Heart left ventricle (tissue), 16 donors: ENCODE results near the gene CEMIP2. TPM values are rescaled to one million over a fixed set of nuclear protein-coding genes. Genes with fewer than 3 reads are reported as not detected.

Experiments
- ATAC-seq, 4 donors: fragments of 200-7000 bp; cut with Tn5 transposase; one replicate each; pipeline ENCODE4 v1.9.1; 2020 to 2022; ENCODE audit warnings: moderate library complexity in 4 of 4, mild to moderate bottlenecking in 3 of 4, moderate number of reproducible peaks in 1 of 4
- DNase-seq, 5 donors: peaks; one replicate each; pipeline ENCODE4 v3.0.0-alpha.2; 2020
- H3K27ac ChIP-seq, 12 donors: fragments of 200-600 bp; sonication (generic) in 4 of 12; one replicate each; pipeline versions ENCODE4 v1.5.0 to v1.8.0; 2016 to 2022; ENCODE audit warnings: mild to moderate bottlenecking in 2 of 12
- H3K27me3 ChIP-seq, 9 donors: fragments of 200-600 bp; sonication (generic) in 2 of 9; one replicate each; pipeline versions ENCODE4 v1.5.1 to v1.8.0; 2016 to 2022; ENCODE audit warnings: mild to moderate bottlenecking in 3 of 9
- H3K36me3 ChIP-seq, 9 donors: fragments of 200-600 bp; sonication (generic) in 2 of 9; one replicate each; pipeline versions ENCODE4 v1.5.0 to v1.8.0; 2018 to 2022; ENCODE audit warnings: mild to moderate bottlenecking in 2 of 9
- H3K4me1 ChIP-seq, 12 donors: fragments of 200-600 bp; sonication (generic) in 4 of 12; one replicate each; pipeline versions ENCODE4 v1.5.0 to v1.8.0; 2016 to 2022; ENCODE audit warnings: mild to moderate bottlenecking in 3 of 12
- H3K4me3 ChIP-seq, 12 donors: fragments of 200-600 bp; sonication (generic) in 4 of 12; one replicate each; pipeline versions ENCODE4 v1.5.0 to v1.8.0; 2017 to 2022; ENCODE audit warnings: mild to moderate bottlenecking in 9 of 12, moderate library complexity in 4 of 12
- H3K9me3 ChIP-seq, 12 donors: fragments of 200-600 bp; sonication (generic) in 4 of 12; one replicate each; pipeline versions ENCODE4 v1.5.0 to v1.8.0; 2016 to 2022; ENCODE audit warnings: mild to moderate bottlenecking in 1 of 12
- CTCF ChIP-seq, 12 donors: fragments of 200-600 bp; sonication (generic) in 4 of 12; IDR thresholded peaks; one replicate each; pipeline versions ENCODE4 v1.5.0 to v1.8.0; 2018 to 2022; ENCODE audit warnings: antibody characterized with exemption in 12 of 12, mild to moderate bottlenecking in 5 of 12
- POLR2A ChIP-seq, 2 donors: fragments of 450-650 bp; IDR thresholded peaks; one replicate each; pipeline ENCODE4 v1.6.1; 2017; ENCODE audit warnings: antibody characterized with exemption in 2 of 2, mild to moderate bottlenecking in 2 of 2, moderate library complexity in 2 of 2
- WGBS, 4 donors: extraction: QIAGEN DNeasy Blood & Tissue Kit in 2 of 4; methylation state at CpG; one replicate each; pipeline versions ENCODE4 v1.1.5 to v1.1.7; 2013 to 2018; 5-methylcytosine and 5-hydroxymethylcytosine counted together
- intact Hi-C, 10 donors: fragments of 100-400 bp; cut with DNase I; formaldehyde crosslinking; loops; one replicate each; pipeline versions ENCODE4 v1.11.1 to v1.14.2; 2022
- polyA plus RNA-seq, 2 donors: library from polyadenylated mRNA; stranded (reverse); fragments of 200-250 nt; gene quantifications; one replicate each; pipeline ENCODE4 v1.2.3, GENCODE V29; 2013
- total RNA-seq, 9 donors: library from RNA; depleted of rRNA in 2 of 9; stranded (reverse); fragments of >200 nt in 2 of 9; fragmentation: NEBNext Ultra II Directional in 3 of 9; extraction: Animal tissue kit (Norgen Biotek cat#: 25700) in 3 of 9; gene quantifications; one replicate each; pipeline versions ENCODE4 v1.1.0 to v1.2.4, GENCODE V29; 2016 to 2023
- donor health status: ischemic (EF 13 %, LVEDD 7.1; RV severe dilation, severe dysfunction).
- donor health status: healthy with polysubstance abuse.
- donor health status: DM: no; HTN: yes; CAD: no.
- donor health status: DM: no; HTN: no; CAD: no.
- donor health status: ischemic (EF 25% LVEDD 6.9; RV normal size, moderate dysfunction).
- donor health status: ischemic (EF 25% LVEDD 5.7; RV mildly dilated, moderate dysfunction).
- donor health status: healthy.
- donor health status: DM: yes; HTN: yes; CAD: no.
- donor health status: ischemic (EF 35%, LVEDD 5.7; RV mildly dilated, moderate dysfunction).
- donor health status: nonischemic (EF 11% LVEDD 7.7; RV severe dilation, severe dysfunction).
- donor health status: DM: yes; HTN: yes; CAD: no.
- donor health status: PGD.
- donor health status: ischemic (EF 29% LVEDD 5.4; RV normal size, mild dysfunction).
- donor health status: nonischemic (EF 23%, LVEDD 6.1; RV moderate dilation, normal function).

CEMIP2 gene
- total and polyA plus RNA-seq, 11 donors: 5.8 to 49.3 (median 7.4) TPM

- Histone ChIP-seq H3K4me1 (peaks cover 0 to 10% (median 0%) of the 10 kb centered on the region in 12 donors), H3K27ac (no peak overlapping the region), H3K4me3 (no peak overlapping the region), H3K36me3 (peaks cover 0 to 92% (median 26%) of the 10 kb centered on the region in 9 donors), H3K9me3 (no peaks in the 10 kb centered on the region), H3K27me3 (no peaks in the 10 kb centered on the region)
- ATAC-seq (peak; percentile 58 to 86 (median 81)), DNase-seq (no peak)
- WGBS, 4 donors: 50 to 57% (median 55%) methylated on average over 5 of the region's 5 CpGs
- intact Hi-C loops: loop anchor here in 7 of 10 donors (5.0 to 10.0 kb wide), 3 partner anchors 48 to 115 kb away; partner anchors contain the start of gene CEMIP2 (in 2 of the 7)
- TF ChIP-seq POLR2A (IDR thresholded peaks at IDR 0.05) (no peak), CTCF (IDR thresholded peaks at IDR 0.05) (no peak)
Observed at GRCh38 chr9:71719562-71719961, 48.8 kb downstream of the CEMIP2 start.

- no peak overlapping the region for H3K4me3 ChIP-seq
- ATAC-seq (no peak), DNase-seq (no peak)
- H3K36me3 ChIP-seq: peaks cover 0 to 92% (median 26%) of the 10 kb centered on the region in 9 donors
- 95 to 98% (median 95%) methylated on average over 3 of the region's 3 CpGs for WGBS, 4 donors
- no peaks in the 10 kb centered on the region for H3K27me3 ChIP-seq
- no peak for TF ChIP-seq CTCF (IDR thresholded peaks at IDR 0.05)
- no peak for TF ChIP-seq POLR2A (IDR thresholded peaks at IDR 0.05)
- H3K4me1 ChIP-seq: peaks cover 0 to 10% (median 0%) of the 10 kb centered on the region in 12 donors
- intact Hi-C loops: loop anchor here in 7 of 10 donors (5.0 to 10.0 kb wide), 3 partner anchors 48 to 114 kb away; partner anchors contain the start of gene CEMIP2 (in 2 of the 7)
- no peaks in the 10 kb centered on the region for H3K9me3 ChIP-seq
- H3K27ac ChIP-seq: no peak overlapping the region
Observed at GRCh38 chr9:71719088-71719487, 49.2 kb downstream of the CEMIP2 start.

- intact Hi-C loops: loop anchor here in 7 of 10 donors (5.0 to 10.0 kb wide), 3 partner anchors 51 to 112 kb away; partner anchors contain the start of gene CEMIP2 (in 2 of the 7)
- Histone ChIP-seq H3K27me3 (no peaks in the 10 kb centered on the region), H3K36me3 (peaks cover 0 to 92% (median 34%) of the 10 kb centered on the region in 9 donors), H3K9me3 (no peaks in the 10 kb centered on the region), H3K4me3 (no peak overlapping the region), H3K4me1 (peaks cover 0 to 10% (median 0%) of the 10 kb centered on the region in 12 donors), H3K27ac (no peak overlapping the region)
- ATAC-seq (no peak), DNase-seq (no peak)
- WGBS, 4 donors: 92 to 97% (median 95%) methylated on average over 2 of the region's 2 CpGs
- TF ChIP-seq POLR2A (IDR thresholded peaks at IDR 0.05) (no peak), CTCF (IDR thresholded peaks at IDR 0.05) (peak; percentile 35 to 60 (median 44))
Observed at GRCh38 chr9:71716138-71716909, 52.0 kb downstream of the CEMIP2 start.

- Histone ChIP-seq H3K36me3 (peaks cover 0 to 94% (median 63%) of the 10 kb centered on the region in 9 donors), H3K27ac (no peak overlapping the region), H3K4me3 (no peak overlapping the region), H3K4me1 (peaks cover 0 to under 1% (median 0%) of the 10 kb centered on the region in 12 donors), H3K27me3 (no peaks in the 10 kb centered on the region), H3K9me3 (no peaks in the 10 kb centered on the region)
- ATAC-seq (no peak), DNase-seq (no peak)
- no peak for TF ChIP-seq POLR2A (IDR thresholded peaks at IDR 0.05)
- no peak for TF ChIP-seq CTCF (IDR thresholded peaks at IDR 0.05)
- intact Hi-C loops: loop anchor here in 4 of 10 donors (5.0 to 10.0 kb wide), 2 partner anchors 99 to 106 kb away; no protein-coding TSS in a partner anchor
Observed at GRCh38 chr9:71710856-71711255, 57.5 kb downstream of the CEMIP2 start.
